Measurements from ENCODE around the gene SCN10A.

- TF ChIP-seq CTCF (IDR thresholded peaks at IDR 0.05), result no peak
- TF ChIP-seq NR3C1 (CRISPR knock-in tag; conservative IDR thresholded peaks at IDR 0.05; ENCODE audit: low read depth), result no peak
- TF ChIP-seq SP1 (CRISPR knock-in tag; conservative IDR thresholded peaks at IDR 0.05), result no peak
- no peak for TF ChIP-seq HMGXB4 (CRISPR knock-in tag; IDR thresholded peaks at IDR 0.05)
- TF ChIP-seq USF2 (CRISPR knock-in tag; IDR thresholded peaks at IDR 0.05), result no peak
- TF ChIP-seq E2F1 (CRISPR knock-in tag; IDR thresholded peaks at IDR 0.05), result no peak
- TF ChIP-seq MAX (CRISPR knock-in tag; IDR thresholded peaks at IDR 0.05), result no peak
- no peak for TF ChIP-seq FOXP4 (CRISPR knock-in tag; IDR thresholded peaks at IDR 0.05)
- TF ChIP-seq ZBTB43 (CRISPR knock-in tag; IDR thresholded peaks at IDR 0.05), result no peak
Observed at GRCh38 chr3:38706961-38707360, 109.1 kb downstream of the SCN10A start.
